GM23338 (cell line): ENCODE results near the gene HSD17B1. TPM values are rescaled to one million over a fixed set of nuclear protein-coding genes. Genes with fewer than 3 reads are reported as not detected.

ENCODE experiments used
- ATAC-seq: fragments of 200-7000 bp; cut with Tn5 transposase; 3 replicates; pipeline ENCODE4 v1.9.1; 2020
- DNase-seq: peaks from one replicate; pipeline ENCODE4 v3.0.0-alpha.2; 2015; ENCODE audit warnings: low spot score
- H2AFZ ChIP-seq: fragments of 200-600 bp; sonication (generic); 2 replicates; pipeline ENCODE4 v1.8.0; 2016; ENCODE audit warnings: antibody characterized with exemption, mild to moderate bottlenecking, moderate library complexity
- H3F3A ChIP-seq: fragments of 200-600 bp; sonication (generic); replicated peaks from 2 replicates; pipeline ENCODE4 v1.8.0; 2017; ENCODE audit warnings: antibody characterized with exemption, mixed run types, low read depth
- H3K27ac ChIP-seq: fragments of 200-600 bp; sonication (generic); 2 replicates; pipeline ENCODE4 v1.6.1; 2016; ENCODE audit warnings: low read depth
- H3K27me3 ChIP-seq: fragments of 200-600 bp; sonication (generic); 2 replicates; pipeline ENCODE4 v1.8.0; 2016; ENCODE audit warnings: mild to moderate bottlenecking, mixed run types, moderate library complexity; ENCODE audit not compliant: insufficient read depth
- H3K36me3 ChIP-seq: fragments of 200-600 bp; sonication (generic); 2 replicates; pipeline ENCODE4 v1.8.0; 2016; ENCODE audit warnings: mild to moderate bottlenecking; ENCODE audit not compliant: insufficient read depth
- H3K4me1 ChIP-seq: fragments of 200-600 bp; sonication (generic); 2 replicates; pipeline ENCODE4 v1.8.0; 2016; ENCODE audit warnings: mild to moderate bottlenecking, moderate library complexity; ENCODE audit not compliant: insufficient read depth
- H3K4me2 ChIP-seq: fragments of 200-600 bp; sonication (generic); 2 replicates; pipeline ENCODE4 v1.7.1; 2017; ENCODE audit warnings: mixed run types
- H3K4me3 ChIP-seq: fragments of 200-600 bp; sonication (generic); 2 replicates; pipeline ENCODE4 v1.6.1; 2016; ENCODE audit warnings: mixed run types
- H3K79me2 ChIP-seq: fragments of 200-600 bp; sonication (generic); replicated peaks from 2 replicates; pipeline ENCODE4 v1.8.0; 2017; ENCODE audit warnings: mild to moderate bottlenecking; ENCODE audit not compliant: insufficient read depth
- H3K9me2 ChIP-seq: fragments of 200-600 bp; sonication (generic); 2 replicates; pipeline ENCODE4 v1.8.0; 2017; ENCODE audit not compliant: insufficient read depth
- H4K20me1 ChIP-seq: fragments of 200-600 bp; sonication (generic); replicated peaks from 2 replicates; pipeline ENCODE4 v1.8.0; 2017; ENCODE audit warnings: mild to moderate bottlenecking; ENCODE audit not compliant: insufficient read depth
- H3K27ac Mint-ChIP-seq: 2 replicates; pipeline ENCODE4 v1.8.0; 2020; ENCODE audit warnings: inconsistent platforms, mild to moderate bottlenecking, moderate library complexity, mixed read lengths
- H3K27me3 Mint-ChIP-seq: 3 replicates; pipeline ENCODE4 v1.8.0; 2022; ENCODE audit warnings: low read depth, mild to moderate bottlenecking, moderate library complexity, mixed read lengths, inconsistent platforms; ENCODE audit not compliant: insufficient read depth, poor library complexity
- H3K36me3 Mint-ChIP-seq: 3 replicates; pipeline ENCODE4 v1.8.0; 2021; ENCODE audit warnings: low read depth, mild to moderate bottlenecking, inconsistent platforms, moderate library complexity, mixed read lengths
- H3K4me1 Mint-ChIP-seq: 3 replicates; pipeline ENCODE4 v1.8.0; 2020; ENCODE audit warnings: mild to moderate bottlenecking, inconsistent platforms, mixed read lengths
- H3K4me3 Mint-ChIP-seq: 3 replicates; pipeline ENCODE4 v1.8.0; 2021; ENCODE audit warnings: moderate library complexity, mild to moderate bottlenecking, inconsistent platforms, mixed read lengths
- H3K9me3 Mint-ChIP-seq: 3 replicates; pipeline ENCODE4 v1.8.0; 2020; ENCODE audit warnings: moderate library complexity, mild to moderate bottlenecking, inconsistent platforms, mixed read lengths
- CREB1 ChIP-seq: fragments of 250-450 bp; sonication (Bioruptor Pico); IDR thresholded peaks from 2 replicates; pipeline ENCODE4 v1.5.0; 2020; ENCODE audit warnings: low read depth, mild to moderate bottlenecking, moderate library complexity
- ETS1 ChIP-seq: IDR thresholded peaks from 2 replicates; pipeline ENCODE4 v1.6.1; 2016; ENCODE audit warnings: antibody characterized with exemption
- EZH2 ChIP-seq: fragments of 200-600 bp; sonication (generic); IDR thresholded peaks from one replicate; pipeline ENCODE4 v1.8.0; 2017; ENCODE audit warnings: antibody characterized with exemption, mild to moderate bottlenecking, low read depth; ENCODE audit not compliant: unreplicated experiment
- EZH2phosphoT487 ChIP-seq: fragments of 200-600 bp; sonication (generic); IDR thresholded peaks from one replicate; pipeline ENCODE4 v1.8.1; 2018; ENCODE audit warnings: antibody characterized with exemption; ENCODE audit not compliant: unreplicated experiment
- NANOG ChIP-seq: IDR thresholded peaks from 2 replicates; pipeline ENCODE4 v1.6.1; 2016; ENCODE audit warnings: antibody characterized with exemption, borderline replicate concordance
- POLR2AphosphoS5 ChIP-seq: IDR thresholded peaks from 2 replicates; pipeline ENCODE4 v1.6.1; 2016; ENCODE audit warnings: antibody characterized with exemption, low read depth
- ZNF114 ChIP-seq: fragments of 250-450 bp; sonication (Bioruptor Pico); IDR thresholded peaks from 2 replicates; pipeline ENCODE4 v1.5.0; 2020; ENCODE audit warnings: mild to moderate bottlenecking, moderate library complexity
- ZNF331 ChIP-seq: fragments of 250-450 bp; sonication (Bioruptor Pico); IDR thresholded peaks from 2 replicates; pipeline ENCODE4 v1.5.0; 2020; ENCODE audit warnings: low read depth, mild to moderate bottlenecking, moderate library complexity
- ZNF462 ChIP-seq: fragments of 250-450 bp; sonication (Bioruptor Pico); IDR thresholded peaks from 2 replicates; pipeline ENCODE4 v1.5.0; 2020; ENCODE audit warnings: mild to moderate bottlenecking, moderate library complexity
- polyA plus RNA-seq: library from polyadenylated mRNA; unstranded; fragments of >200 nt; fragmentation: Nextera tagmentation; extraction: Ambion mirVana; gene quantifications from 2 replicates; pipeline ENCODE4 v1.2.1, GENCODE V29; 2016
- total RNA-seq: library from RNA; depleted of rRNA; stranded (reverse); fragments of >200 nt; shearing (Covaris generic); gene quantifications from 2 replicates; pipeline ENCODE4 v1.2.3, GENCODE V29; 2014

The HSD17B1 gene
- total and polyA plus RNA-seq, 2 experiments from 2014 or later, result 0.97 to 1.7 TPM

- no peak overlapping the region for H2AFZ ChIP-seq
- peaks cover 26% of the 10 kb centered on the region for H3K79me2 ChIP-seq
- H3F3A ChIP-seq, result peaks cover 24% of the 10 kb centered on the region
- H3K4me1 Mint-ChIP-seq, result peaks cover 24% of the 10 kb centered on the region
- H3K4me3 Mint-ChIP-seq, result peak overlapping the region; percentile 96
- H3K36me3 Mint-ChIP-seq, result peaks cover 32% of the 10 kb centered on the region
- H3K9me2 ChIP-seq, result no peaks in the 10 kb centered on the region
- no peaks in the 10 kb centered on the region for H3K27me3 ChIP-seq
- no peaks in the 10 kb centered on the region for H4K20me1 ChIP-seq
- H3K9me3 Mint-ChIP-seq, result no peaks in the 10 kb centered on the region
- no peak for TF ChIP-seq POLR2AphosphoS5
- TF ChIP-seq CREB1 (CRISPR knock-in tag), result no peak
- TF ChIP-seq ZNF331 (CRISPR knock-in tag), result no peak
- no peak for TF ChIP-seq NANOG
- TF ChIP-seq ZNF114, result no peak
- H3K27ac ChIP-seq, result no peak overlapping the region
- peaks cover 19% of the 10 kb centered on the region for H3K4me1 ChIP-seq
- H3K27me3 Mint-ChIP-seq, result peaks cover 15% of the 10 kb centered on the region
- DNase-seq (no peak), ATAC-seq (no peak)
- no peak overlapping the region for H3K27ac Mint-ChIP-seq
- no peaks in the 10 kb centered on the region for H3K36me3 ChIP-seq
- peak overlapping the region; percentile 81 for H3K4me2 ChIP-seq
- H3K4me3 ChIP-seq, result peak overlapping the region; percentile 84
Measured at GRCh38 chr17:42563143-42563509, 10.4 kb downstream of the HSD17B1 start.

- no peak overlapping the region for H3K27ac Mint-ChIP-seq
- no peak for DNase-seq
- peaks cover 15% of the 10 kb centered on the region for H3K27me3 Mint-ChIP-seq
- Histone ChIP-seq H3K9me2 (no peaks in the 10 kb centered on the region), H3F3A (peaks cover 27% of the 10 kb centered on the region), H4K20me1 (no peaks in the 10 kb centered on the region), H3K4me3 (no peak overlapping the region; the same call in 1 of the 2 replicates), H3K4me1 (peaks cover 19% of the 10 kb centered on the region), H2AFZ (no peak overlapping the region), H3K36me3 (peaks cover 2% of the 10 kb centered on the region; the same call in 1 of the 2 replicates), H3K4me2 (peak overlapping the region; percentile 81), H3K27ac (no peak overlapping the region), H3K79me2 (peaks cover 27% of the 10 kb centered on the region), H3K27me3 (no peaks in the 10 kb centered on the region)
- peak overlapping the region; percentile 96 for H3K4me3 Mint-ChIP-seq
- H3K9me3 Mint-ChIP-seq, result no peaks in the 10 kb centered on the region
- TF ChIP-seq ETS1 (no peak), EZH2phosphoT487 (no peak), CREB1 (CRISPR knock-in tag) (no peak)
- peaks cover 34% of the 10 kb centered on the region for H3K36me3 Mint-ChIP-seq
- peaks cover 24% of the 10 kb centered on the region for H3K4me1 Mint-ChIP-seq
- no peak for ATAC-seq
Measured at GRCh38 chr17:42563543-42563942, 10.8 kb downstream of the HSD17B1 start.

DNA sequence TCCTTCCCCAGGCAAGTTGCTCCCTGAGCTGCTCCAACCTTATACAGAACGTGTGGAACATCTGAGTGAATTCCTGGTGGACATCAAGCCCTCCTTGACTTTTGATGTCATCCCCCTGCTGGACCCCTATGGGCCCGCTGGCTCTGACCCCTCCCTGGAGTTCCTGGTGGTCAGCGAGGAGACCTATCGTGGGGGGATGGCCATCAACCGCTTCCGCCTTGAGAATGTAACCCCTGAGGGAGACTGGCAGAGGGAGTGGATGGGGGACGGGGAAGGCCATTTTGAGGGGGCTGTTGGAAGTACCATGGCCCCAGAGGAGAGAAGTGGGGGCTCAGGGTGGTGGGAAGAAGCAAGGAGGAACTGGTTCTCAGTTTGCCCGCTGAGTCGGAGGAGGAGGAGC, 11.2 kb downstream of the HSD17B1 start:
- H3F3A ChIP-seq, result peaks cover 28% of the 10 kb centered on the region
- no peak overlapping the region for H3K27ac ChIP-seq
- H3K9me3 Mint-ChIP-seq, result no peaks in the 10 kb centered on the region
- H3K4me2 ChIP-seq, result no peak overlapping the region
- H2AFZ ChIP-seq, result no peak overlapping the region
- H3K36me3 Mint-ChIP-seq, result peaks cover 38% of the 10 kb centered on the region
- no peak overlapping the region for H3K4me3 ChIP-seq
- H3K4me1 Mint-ChIP-seq, result peaks cover 24% of the 10 kb centered on the region
- peaks cover 27% of the 10 kb centered on the region for H3K79me2 ChIP-seq
- H3K9me2 ChIP-seq, result no peaks in the 10 kb centered on the region
- no peaks in the 10 kb centered on the region for H4K20me1 ChIP-seq
- ATAC-seq (no peak), DNase-seq (no peak)
- H3K36me3 ChIP-seq, result peaks cover 4% of the 10 kb centered on the region; the same call in 1 of the 2 replicates
- peaks cover 19% of the 10 kb centered on the region for H3K4me1 ChIP-seq
- H3K27me3 Mint-ChIP-seq, result peaks cover 16% of the 10 kb centered on the region
- H3K4me3 Mint-ChIP-seq, result peak overlapping the region; percentile 96
- no peaks in the 10 kb centered on the region for H3K27me3 ChIP-seq
- H3K27ac Mint-ChIP-seq, result no peak overlapping the region
- TF ChIP-seq NANOG (no peak), ZNF462 (CRISPR knock-in tag) (no peak), EZH2 (no peak), EZH2phosphoT487 (no peak), ZNF331 (CRISPR knock-in tag) (no peak)
